Measurements from ENCODE around the gene CHIT1.

CHIT1 gene

GRCh38 chr1:203215573-203215972, 13.9 kb downstream of the CHIT1 start:
- no peak for DNase-seq

- no peak for DNase-seq
Observed at GRCh38 chr1:203214871-203215270, 14.6 kb downstream of the CHIT1 start.

- no peak for DNase-seq
Observed at GRCh38 chr1:203213126-203213525, 16.3 kb downstream of the CHIT1 start.

GRCh38 chr1:203211812-203212211, 17.7 kb downstream of the CHIT1 start:
- DNase-seq, result no peak

- no peak for DNase-seq
Observed at GRCh38 chr1:203210988-203211387, 18.5 kb downstream of the CHIT1 start.

- no peak for DNase-seq
Observed at GRCh38 chr1:203210350-203210749, 19.1 kb downstream of the CHIT1 start.

GRCh38 chr1:203208181-203208580, 21.3 kb downstream of the CHIT1 start:
- no peak for DNase-seq

GRCh38 chr1:203207751-203208150, 21.7 kb downstream of the CHIT1 start:
- no peak for DNase-seq

GRCh38 chr1:203206129-203206687, 23.3 kb downstream of the CHIT1 start:
- no peak for DNase-seq

GRCh38 chr1:203204756-203205155, 24.7 kb downstream of the CHIT1 start:
- DNase-seq, result no peak

GRCh38 chr1:203202431-203203245, 26.8 kb downstream of the CHIT1 start:
- DNase-seq, result no peak

- no peak for DNase-seq
Observed at GRCh38 chr1:203201516-203202205, 27.8 kb downstream of the CHIT1 start.

- no peak for DNase-seq
Observed at GRCh38 chr1:203200916-203201315, 28.6 kb downstream of the CHIT1 start.

- DNase-seq, result no peak
Observed at GRCh38 chr1:203199816-203200571, 29.5 kb downstream of the CHIT1 start.

GRCh38 chr1:203199481-203199815, 30.0 kb downstream of the CHIT1 start:
- no peak for DNase-seq

- DNase-seq, result no peak
Observed at GRCh38 chr1:203199002-203199401, 30.5 kb downstream of the CHIT1 start.

- no peak for DNase-seq
Observed at GRCh38 chr1:203197625-203198024, 31.8 kb downstream of the CHIT1 start.

- no peak for DNase-seq
Observed at GRCh38 chr1:203196371-203196770, 33.1 kb downstream of the CHIT1 start.

GRCh38 chr1:203190949-203191348, 38.5 kb downstream of the CHIT1 start:
- no peak for DNase-seq

- no peak for DNase-seq
Observed at GRCh38 chr1:203189951-203190352, 39.5 kb downstream of the CHIT1 start.

- no peak for DNase-seq
Observed at GRCh38 chr1:203188686-203189232, 40.7 kb downstream of the CHIT1 start.

GRCh38 chr1:203187689-203188264, 41.7 kb downstream of the CHIT1 start:
- no peak for DNase-seq

- DNase-seq, result no peak
Observed at GRCh38 chr1:203187304-203187685, 42.2 kb downstream of the CHIT1 start.

All from activated CD4-positive, alpha-beta T cell treated with anti-CD3 and anti-CD28 coated beads, Interleukin-2, amount 50 U/mL, for 4 hours (primary cell).